Measurements from ENCODE around the gene LRRC61. TPM values are rescaled to one million over a fixed set of nuclear protein-coding genes. Genes with fewer than 3 reads are reported as not detected.
"Not testable (repeated sequence)": the region's sequence is repeated elsewhere in the genome, so short reads cannot be mapped to it uniquely, and the experiment has no call there.

The LRRC61 gene
- total RNA-seq, 4 donors from 2014 or later: 9.9 to 46.1 (median 37.9) TPM

GRCh38 chr7:150384406-150385301 lies 61.5 kb downstream of the LRRC61 start:
- Histone ChIP-seq H3K27ac (no peak overlapping the region), H3K9me3 (no peaks in the 10 kb centered on the region), H3K4me3 (replicated peaks in 1 of 3) (no peak overlapping the region), H3K4me1 (peaks cover 0 to 6% of the 10 kb centered on the region in 2 donors), H3K36me3 (no peaks in the 10 kb centered on the region), H3K27me3 (no peaks in the 10 kb centered on the region)
- DNase-seq: no peak
- TF ChIP-seq POLR2A (IDR thresholded peaks at IDR 0.05): no peak
- TF ChIP-seq, protein P1, sequence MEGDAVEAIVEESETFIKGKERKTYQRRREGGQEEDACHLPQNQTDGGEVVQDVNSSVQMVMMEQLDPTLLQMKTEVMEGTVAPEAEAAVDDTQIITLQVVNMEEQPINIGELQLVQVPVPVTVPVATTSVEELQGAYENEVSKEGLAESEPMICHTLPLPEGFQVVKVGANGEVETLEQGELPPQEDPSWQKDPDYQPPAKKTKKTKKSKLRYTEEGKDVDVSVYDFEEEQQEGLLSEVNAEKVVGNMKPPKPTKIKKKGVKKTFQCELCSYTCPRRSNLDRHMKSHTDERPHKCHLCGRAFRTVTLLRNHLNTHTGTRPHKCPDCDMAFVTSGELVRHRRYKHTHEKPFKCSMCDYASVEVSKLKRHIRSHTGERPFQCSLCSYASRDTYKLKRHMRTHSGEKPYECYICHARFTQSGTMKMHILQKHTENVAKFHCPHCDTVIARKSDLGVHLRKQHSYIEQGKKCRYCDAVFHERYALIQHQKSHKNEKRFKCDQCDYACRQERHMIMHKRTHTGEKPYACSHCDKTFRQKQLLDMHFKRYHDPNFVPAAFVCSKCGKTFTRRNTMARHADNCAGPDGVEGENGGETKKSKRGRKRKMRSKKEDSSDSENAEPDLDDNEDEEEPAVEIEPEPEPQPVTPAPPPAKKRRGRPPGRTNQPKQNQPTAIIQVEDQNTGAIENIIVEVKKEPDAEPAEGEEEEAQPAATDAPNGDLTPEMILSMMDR (IDR thresholded peaks at IDR 0.05): no peak
- 86 to 88% methylated on average over 15 of the region's 15 CpGs for WGBS, 2 donors
- intact Hi-C loops (cut with DNase I): no loop called here

- H3K27ac ChIP-seq: no peak overlapping the region
- H3K4me3 ChIP-seq (replicated peaks in 1 of 3): no peak overlapping the region
- WGBS, 2 donors: 85 to 86% methylated on average over 14 of the region's 14 CpGs
- H3K4me1 ChIP-seq: peaks cover 0 to under 1% of the 10 kb centered on the region in 2 donors
- no peak for DNase-seq
- H3K9me3 ChIP-seq: no peaks in the 10 kb centered on the region
- no peak for TF ChIP-seq POLR2A (IDR thresholded peaks at IDR 0.05)
- TF ChIP-seq, protein P1 (IDR thresholded peaks at IDR 0.05): no peak
- H3K27me3 ChIP-seq: no peaks in the 10 kb centered on the region
- no peaks in the 10 kb centered on the region for H3K36me3 ChIP-seq
- intact Hi-C loops (cut with DNase I): no loop called here
Observed at GRCh38 chr7:150385302-150385723, 62.2 kb downstream of the LRRC61 start.

- WGBS, 2 donors: 48 to 61% methylated on average over 6 of the region's 6 CpGs
- H3K27me3 ChIP-seq; H3K9me3 ChIP-seq; DNase-seq; intact Hi-C loops (cut with DNase I); H3K4me1 ChIP-seq; H3K27ac ChIP-seq; H3K36me3 ChIP-seq; H3K4me3 ChIP-seq (replicated peaks in 1 of 3): not testable (repeated sequence)
Observed at GRCh38 chr7:150385884-150386283, 62.7 kb downstream of the LRRC61 start.

Other genes with a start within 250 kb of the LRRC61 start
- gene ACTR3C, start 190 bp downstream of the LRRC61 start, total RNA-seq: 10 to 100 TPM; 11.7 to 34.8 (median 23.0) TPM
- gene RARRES2, start 18.3 kb downstream of the LRRC61 start, total RNA-seq: 100 to 1,000 TPM in 1 of 4 donors, 10 to 100 TPM in 3; 22.2 to 137 (median 54.8) TPM
- 100 to 1,000 TPM in 3 of 4 donors, 10 to 100 TPM in 1; 71.9 to 144 (median 123) TPM for gene REPIN1, start 45.5 kb downstream of the LRRC61 start, total RNA-seq
- gene ZNF775, start 56.0 kb downstream of the LRRC61 start, total RNA-seq: 1 to 10 TPM; 4.3 to 7.5 (median 6.3) TPM
- 10 to 100 TPM in 3 of 4 donors, 1 to 10 TPM in 1; 7.5 to 34.5 (median 20.0) TPM for gene GIMAP8, start 127.3 kb downstream of the LRRC61 start, total RNA-seq
- 10 to 100 TPM; 12.4 to 35.2 (median 24.0) TPM for gene GIMAP7, start 191.5 kb downstream of the LRRC61 start, total RNA-seq
- 10 to 100 TPM; 22.1 to 78.6 (median 41.3) TPM for gene GIMAP4, start 244.0 kb downstream of the LRRC61 start, total RNA-seq

All from thyroid gland (tissue), 4 donors.